K562 (cell line): Measurements from ENCODE around the gene ZNF646. TPM values are rescaled to one million over a fixed set of nuclear protein-coding genes. Genes with fewer than 3 reads are reported as not detected.
A peak's percentile ranks its signal among the peaks of the same experiment; 100 is the strongest.

ENCODE experiments used
- ASH1L ChIP-seq: fragments of 450-650 bp; IDR thresholded peaks from 2 replicates; pipeline ENCODE4 v1.6.1; 2018; ENCODE audit warnings: borderline replicate concordance, mild to moderate bottlenecking, low read depth; ENCODE audit not compliant: partially characterized antibody
- CEBPB ChIP-seq: fragments of 450-650 bp; IDR thresholded peaks from 2 replicates; pipeline ENCODE4 v1.6.1; 2016; ENCODE audit warnings: missing genetic modification characterization, missing compliant biosample characterization
- CREBBP ChIP-seq: IDR thresholded peaks from one replicate; pipeline ENCODE4 v1.6.1; 2012; ENCODE audit warnings: low read depth, mild to moderate bottlenecking, control low read depth, inconsistent platforms, low read length
- FOXP1 ChIP-seq: sonication (generic); formaldehyde crosslinking; IDR thresholded peaks from 2 replicates; pipeline ENCODE4 v1.8.0; 2022; ENCODE audit warnings: mild to moderate bottlenecking, missing genetic modification reagents
- HDAC3 ChIP-seq: fragments of 450-650 bp; IDR thresholded peaks from 2 replicates; pipeline ENCODE4 v1.6.1; 2018; ENCODE audit warnings: borderline replicate concordance, mild to moderate bottlenecking, moderate library complexity; ENCODE audit not compliant: partially characterized antibody
- RCOR1 ChIP-seq, 2 experiments: IDR thresholded peaks; 2 replicates each; pipeline ENCODE4 v1.6.1; 2012; ENCODE audit warnings: low read depth in 2 of 2, low read length in 2 of 2, borderline replicate concordance in 1 of 2, improper control_type of control experiment in 1 of 2
- SMAD1 ChIP-seq: fragments of 150-350 bp; IDR thresholded peaks from 2 replicates; pipeline ENCODE4 v1.6.1; 2014; ENCODE audit warnings: low read length, low read depth; ENCODE audit not compliant: partially characterized antibody
- SRSF1 ChIP-seq: fragments of 200-400 bp; formaldehyde crosslinking; IDR thresholded peaks from 2 replicates; pipeline ENCODE4 v1.6.1; 2017; ENCODE audit warnings: mild to moderate bottlenecking, low read depth, low read length, moderate library complexity
- SRSF7 ChIP-seq: fragments of 200-400 bp; formaldehyde crosslinking; optimal IDR thresholded peaks from 2 replicates; pipeline ENCODE3; 2017; ENCODE audit warnings: mild to moderate bottlenecking, low read depth, low read length
- TFE3 ChIP-seq: fragments of 450-650 bp; formaldehyde crosslinking; IDR thresholded peaks from 2 replicates; pipeline ENCODE4 v1.4.0; 2020; ENCODE audit warnings: mild to moderate bottlenecking, mixed read lengths
- TSHZ1 ChIP-seq: fragments of 250-450 bp; sonication (Bioruptor Pico); IDR thresholded peaks from 2 replicates; pipeline ENCODE4 v1.4.0; 2020; ENCODE audit warnings: mild to moderate bottlenecking, moderate library complexity
- VEZF1 ChIP-seq: fragments of 200-800 bp; sonication (Bioruptor generic); IDR thresholded peaks from 2 replicates; pipeline ENCODE4 v1.6.1; 2017; ENCODE audit warnings: missing genetic modification characterization, missing compliant biosample characterization
- ZC3H11A ChIP-seq: IDR thresholded peaks from 2 replicates; pipeline ENCODE4 v1.6.1; 2012; ENCODE audit warnings: low read depth, low read length, improper control_type of control experiment
- ZNF395 ChIP-seq: fragments of 200-800 bp; sonication (Bioruptor generic); IDR thresholded peaks from 2 replicates; pipeline ENCODE4 v1.6.1; 2017; ENCODE audit warnings: missing genetic modification characterization, missing compliant biosample characterization
- ZNF584 ChIP-seq: fragments of 200-800 bp; sonication (Bioruptor generic); IDR thresholded peaks from 2 replicates; pipeline ENCODE4 v1.6.1; 2016; ENCODE audit warnings: low read depth, mild to moderate bottlenecking, missing genetic modification characterization, missing compliant biosample characterization
- ZNF740 ChIP-seq, 3 experiments: fragments of 200-800 bp in 1 of 3; sonication (Bioruptor generic) in 1 of 3; sonication (generic) in 1 of 3; formaldehyde crosslinking in 1 of 3; IDR thresholded peaks; 2 replicates each; pipeline versions ENCODE4 v1.6.1 to v1.8.0; 2016 to 2022; ENCODE audit warnings: mild to moderate bottlenecking in 2 of 3, missing compliant biosample characterization in 2 of 3, missing genetic modification characterization in 2 of 3, missing genetic modification reagents in 1 of 3
- ZSCAN29 ChIP-seq: fragments of 450-650 bp; IDR thresholded peaks from 2 replicates; pipeline ENCODE4 v1.6.1; 2017
- polyA plus RNA-seq, 8 experiments: library from polyadenylated mRNA; depleted of rRNA in 4 of 8; stranded (reverse) in 5 of 8; unstranded in 3 of 8; fragments of >200 nt; fragmentation: Nextera tagmentation in 2 of 8; fragmentation: Illumina TruSeq in 1 of 8; extraction: Ambion mirVana in 2 of 8; extraction: Trizol in 1 of 8; gene quantifications; 2 replicates each; pipeline versions ENCODE4 v1.2.1 to v1.2.3, GENCODE V29; 2011 to 2014; ENCODE audit warnings: inconsistent platforms in 1 of 8, missing spikeins in 1 of 8
- total RNA-seq, 7 experiments: library from RNA; depleted of rRNA in 6 of 7; stranded (reverse); fragments of >200 nt in 6 of 7; fragmentation: Illumina TruSeq in 2 of 7; extraction: Trizol in 2 of 7; gene quantifications; 2 replicates each; pipeline versions ENCODE4 v1.2.1 to v1.2.3, GENCODE V29; 2011 to 2021; ENCODE audit warnings: low replicate concordance in 1 of 7

Gene ZNF646
- total and polyA plus RNA-seq, 9 of the 15 experiments (the other 6 are each of a cell fraction or from before 2014, with no cell fraction given): 0.08 to 20.6 (median 8.0) TPM

DNA sequence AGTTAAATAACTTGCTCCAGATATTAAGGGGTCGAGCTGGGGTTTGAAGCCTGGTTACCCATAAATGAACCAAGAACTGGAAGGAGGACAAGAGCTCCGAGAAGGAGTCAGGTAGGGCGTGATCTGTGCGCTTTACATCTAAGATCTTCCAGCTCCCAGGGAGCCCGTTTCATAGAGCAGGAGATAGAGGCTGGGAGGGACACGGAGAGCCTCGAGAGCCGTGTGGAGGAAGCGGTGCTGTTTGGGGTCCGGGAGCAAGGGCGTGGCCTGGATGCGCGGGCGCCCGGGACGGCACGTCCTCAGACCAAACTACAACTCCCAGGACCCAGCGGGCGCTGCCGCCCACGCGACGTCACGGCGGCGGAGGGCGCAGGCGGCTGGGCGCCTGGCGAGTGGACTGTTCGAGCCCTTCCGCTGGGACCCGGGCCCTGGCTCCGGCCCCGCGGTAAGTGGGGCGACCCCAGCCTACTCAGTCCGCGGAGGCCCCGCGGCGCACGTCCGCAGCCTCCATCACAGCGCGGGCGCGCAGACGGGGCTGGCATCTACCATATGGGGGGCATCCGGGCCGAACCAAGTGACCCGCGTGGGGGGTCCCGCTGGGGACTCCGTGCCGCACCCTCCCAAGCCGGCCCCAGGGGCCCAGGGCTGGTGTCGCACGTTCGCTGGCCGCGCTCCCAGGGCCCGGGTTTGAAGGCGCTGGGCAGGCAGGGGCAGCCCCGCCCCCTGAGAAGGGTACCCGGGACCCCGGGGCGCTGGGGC, 34.0 kb downstream of the ZNF646 start, which contains the start of gene BCKDK (continued):
- TF ChIP-seq HDAC3: no peak
- no peak for TF ChIP-seq CREBBP
- TF ChIP-seq ZNF584 (CRISPR knock-in tag): no peak
- TF ChIP-seq VEZF1 (CRISPR knock-in tag): peak; percentile 34; the same call in 1 of the 2 replicates
- no peak for TF ChIP-seq CEBPB (tag)
- TF ChIP-seq SMAD1: no peak
- TF ChIP-seq SRSF7: no peak
- TF ChIP-seq ZC3H11A: no peak
- no peak for TF ChIP-seq ZNF740 (CRISPR knock-in tag; IDR thresholded peaks at IDR 0.05)
- no peak for TF ChIP-seq ZNF740 (tag; IDR thresholded peaks at IDR 0.05)
- TF ChIP-seq SRSF1: no peak
- 0 out of 2 replicates have a peak, but pooled peaks have one; percentile 59 for TF ChIP-seq FOXP1 (CRISPR knock-in tag)
- peak in 1 of 2 experiments; percentile 40; a peak in 1 of 4 replicates for TF ChIP-seq RCOR1 (IDR thresholded peaks at IDR 0.05; ENCODE audit: borderline replicate concordance in 1 of 2, low read depth in 2 of 2, low read length in 2 of 2)
- no peak for TF ChIP-seq ZSCAN29
- no peak for TF ChIP-seq ASH1L
- no peak for TF ChIP-seq TSHZ1 (CRISPR knock-in tag)
- no peak for TF ChIP-seq TFE3 (CRISPR knock-in tag)
- TF ChIP-seq ZNF395 (CRISPR knock-in tag): no peak
